NCI-H82 treated with DMSO at 0.1 percent for 48 hours (cell line): ENCODE measurements around the gene BTNL9.
"Not testable (repeated sequence)": the region's sequence is repeated elsewhere in the genome, so short reads cannot be mapped to it uniquely, and the experiment has no call there.

Experiments
- DNase-seq: peaks from one replicate; lab custom pipeline; 2025; ENCODE audit not compliant: unreplicated experiment; lab: John Stamatoyannopoulos, UW

The BTNL9 gene

GRCh38 chr5:181039931-181040630 lies at the start of gene BTNL9:
Gene BTNL9 (plus strand): TSS chr5:181040266. CDS start chr5:181045490, 5,224 bp downstream.
- DNase-seq: no peak

DNA sequence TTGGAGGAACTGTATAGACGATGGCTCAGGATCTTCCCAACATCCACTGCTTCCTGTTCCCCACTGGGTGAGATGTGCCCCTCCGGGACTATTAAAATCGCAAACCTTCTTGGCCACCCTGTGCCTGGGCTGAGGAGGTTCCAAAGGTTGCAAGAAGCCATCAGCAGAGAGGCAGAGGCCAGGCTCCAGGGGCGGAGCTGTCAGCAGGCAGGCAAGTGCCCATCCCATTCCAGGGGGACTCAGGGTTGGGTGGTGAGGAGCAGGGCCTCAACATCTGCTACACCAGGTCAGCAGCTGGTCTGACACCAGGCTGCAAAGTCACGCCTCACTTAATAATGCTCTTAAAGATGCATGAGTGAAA lies 49.2 kb upstream of the BTNL9 start:
- DNase-seq: no peak

DNA sequence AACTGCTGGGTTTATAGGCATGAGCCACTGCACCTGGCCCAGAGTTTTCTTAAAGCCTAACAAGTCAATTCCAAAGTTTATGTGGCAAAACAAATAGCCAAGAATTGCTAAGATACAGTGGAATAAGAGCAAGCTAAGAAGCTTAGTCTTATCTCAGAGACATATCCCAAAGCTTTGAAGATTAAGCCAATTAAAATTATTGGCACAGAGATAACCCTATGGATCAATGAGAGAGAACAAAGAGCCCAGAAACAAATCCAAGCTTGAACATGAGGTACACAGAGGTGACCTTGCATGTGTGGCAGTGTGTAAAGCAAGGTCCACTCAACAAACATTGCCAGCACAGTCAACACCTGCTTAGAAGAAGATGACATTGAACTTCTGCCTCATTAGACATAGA lies 38.1 kb upstream of the BTNL9 start:
- no peak for DNase-seq

DNA sequence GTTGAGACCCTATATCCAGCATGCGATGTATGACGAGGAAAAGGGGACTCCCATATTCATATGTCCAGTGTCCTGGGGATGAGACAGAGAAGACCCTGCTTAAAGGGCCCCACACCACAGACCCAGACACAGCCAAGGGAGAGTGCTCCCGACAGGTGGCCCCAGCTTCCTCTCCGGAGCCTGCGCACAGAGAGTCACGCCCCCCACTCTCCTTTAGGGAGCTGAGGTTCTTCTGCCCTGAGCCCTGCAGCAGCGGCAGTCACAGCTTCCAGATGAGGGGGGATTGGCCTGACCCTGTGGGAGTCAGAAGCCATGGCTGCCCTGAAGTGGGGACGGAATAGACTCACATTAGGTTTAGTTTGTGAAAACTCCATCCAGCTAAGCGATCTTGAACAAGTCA lies 34.3 kb upstream of the BTNL9 start:
- no peak for DNase-seq

DNA sequence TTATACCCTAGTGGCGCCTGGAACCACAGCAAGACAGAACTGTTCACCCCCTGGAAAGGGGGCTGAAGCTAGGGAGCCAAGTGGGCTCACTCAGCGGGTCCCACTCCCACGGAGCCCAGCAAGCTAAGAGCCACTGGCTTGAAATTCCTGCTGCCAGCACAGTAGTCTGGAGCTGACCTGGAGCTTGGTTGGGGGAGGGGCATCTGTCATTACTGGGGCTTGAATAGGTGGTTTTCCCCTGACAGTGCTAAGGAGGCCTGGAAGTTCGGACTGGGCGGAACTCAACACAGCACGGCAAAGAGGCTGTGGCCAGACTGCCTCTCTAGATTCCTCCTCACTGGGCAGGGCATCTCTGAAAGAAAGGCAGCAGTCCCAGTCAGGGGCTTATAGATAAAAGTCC lies 31.9 kb upstream of the BTNL9 start:
- no peak for DNase-seq

- not testable (repeated sequence) for DNase-seq
These were observed 30.0 kb upstream of the BTNL9 start for GRCh38 chr5:181010018-181010417.

GRCh38 chr5:181014654-181015053 lies 25.4 kb upstream of the BTNL9 start:
- DNase-seq: not testable (repeated sequence)

DNA sequence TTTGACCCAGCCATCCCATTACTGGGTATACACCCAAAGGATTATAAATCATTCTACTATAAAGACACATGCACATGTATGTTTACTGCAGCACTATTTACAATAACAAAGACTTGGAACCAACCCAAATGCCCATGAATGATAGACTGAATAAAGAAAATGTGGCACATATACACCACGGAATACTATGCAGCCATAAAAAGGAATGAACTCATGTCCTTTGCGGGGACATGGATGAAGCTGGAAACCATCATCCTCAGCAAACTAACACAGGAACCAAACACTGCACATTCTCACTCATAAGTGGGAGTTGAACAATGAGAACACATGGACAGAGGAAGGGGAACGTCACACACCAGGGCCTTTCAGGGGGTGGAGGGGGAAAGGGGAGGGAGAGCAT lies 22.6 kb upstream of the BTNL9 start:
- not testable (repeated sequence) for DNase-seq

DNA sequence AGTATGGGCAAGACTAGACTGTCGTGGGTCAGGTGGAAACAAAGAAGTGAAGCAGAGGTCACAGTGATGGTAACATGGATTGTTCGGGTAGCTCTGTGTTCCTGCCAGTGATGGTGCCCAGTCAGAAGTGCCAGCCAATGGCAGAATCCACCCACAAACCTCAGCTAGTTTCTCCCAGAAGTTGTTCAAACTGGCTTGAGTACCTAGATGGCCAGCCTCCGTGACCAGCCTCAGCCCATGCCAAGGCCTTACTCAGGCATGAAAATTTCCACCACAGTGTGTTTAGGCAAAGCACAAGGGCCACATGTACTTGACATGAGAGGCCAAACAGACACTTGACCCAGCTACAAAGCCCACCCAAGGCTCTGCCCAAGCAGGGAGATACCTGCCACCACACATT lies 19.4 kb upstream of the BTNL9 start:
- DNase-seq: no peak

DNA sequence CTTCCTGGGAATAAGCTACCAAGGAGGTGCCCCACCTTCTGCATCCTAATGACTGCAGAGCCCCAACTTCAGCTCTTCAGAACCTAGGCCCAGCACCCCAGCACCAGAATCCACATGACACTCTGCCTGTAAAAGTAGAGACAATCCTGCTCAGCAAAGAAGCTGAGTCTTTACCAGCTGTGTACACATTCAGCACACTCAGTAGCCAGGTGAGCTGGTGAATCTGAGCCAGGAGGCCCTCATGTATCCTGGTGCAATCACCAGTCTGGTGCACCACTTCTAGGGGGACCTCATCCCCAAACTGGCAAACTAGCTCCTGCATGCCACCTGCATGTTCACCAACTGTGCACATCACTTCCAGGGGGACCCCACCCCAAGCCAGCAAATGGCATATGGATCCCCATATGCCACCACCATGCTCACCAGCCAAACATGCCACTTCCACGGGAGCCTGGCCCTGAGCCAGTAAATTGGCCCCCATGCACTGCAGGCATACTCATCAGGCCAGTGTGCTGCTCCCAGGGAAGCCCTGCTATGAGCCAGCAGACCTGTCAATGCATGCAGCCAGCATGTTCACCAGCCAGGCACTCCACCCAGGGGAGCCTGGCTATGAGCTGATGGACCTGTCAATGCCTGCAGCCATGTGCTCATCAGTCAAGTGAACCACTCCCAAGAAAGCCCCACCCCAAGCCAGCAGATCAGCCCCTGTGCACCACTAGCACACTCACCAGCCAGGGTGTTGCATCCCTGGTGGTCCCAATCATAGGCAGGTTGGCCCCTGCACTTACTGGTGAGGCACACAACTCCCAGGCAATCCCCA lies 15.6 kb upstream of the BTNL9 start:
- no peak for DNase-seq

GRCh38 chr5:181027452-181028031 lies 12.5 kb upstream of the BTNL9 start:
- DNase-seq: no peak

DNA sequence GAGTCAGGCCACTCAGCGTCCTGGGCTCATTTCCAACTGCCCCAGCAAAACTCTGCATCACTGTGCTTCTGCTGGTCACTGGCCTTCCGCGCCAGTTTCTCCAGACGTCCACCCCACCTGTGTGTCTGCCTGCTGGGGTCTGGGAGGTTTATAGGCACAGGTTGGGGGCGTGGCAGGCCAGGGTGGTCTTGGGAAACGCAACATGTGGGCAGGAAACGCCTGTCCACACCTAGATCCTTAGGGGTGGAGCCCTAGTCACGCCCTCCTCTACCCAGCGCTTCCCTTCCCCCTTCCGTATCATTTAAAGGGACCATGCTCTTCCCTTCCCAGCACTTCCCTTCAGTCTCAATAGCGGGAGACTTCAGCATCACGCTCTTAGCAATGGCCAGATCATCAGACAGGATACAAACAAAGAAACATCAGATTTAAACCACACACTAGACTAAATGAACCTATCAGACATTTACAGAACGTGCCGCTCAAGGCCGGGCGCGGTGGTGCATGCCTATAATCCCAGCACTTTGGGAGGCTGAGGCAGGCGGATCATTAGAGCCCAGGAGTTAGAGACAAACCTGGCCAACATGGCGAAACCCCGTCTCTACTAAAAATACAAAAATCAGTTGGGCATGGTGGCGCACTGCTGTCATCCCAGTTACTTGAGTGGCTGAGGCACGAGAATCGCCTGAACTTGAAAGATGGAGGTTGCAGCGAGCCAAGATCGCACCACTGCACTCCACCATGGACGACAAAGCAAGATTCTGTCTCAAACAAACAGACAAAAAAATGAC lies 11.8 kb upstream of the BTNL9 start:
- no peak for DNase-seq

- DNase-seq: no peak
These were observed 8.3 kb upstream of the BTNL9 start for GRCh38 chr5:181031716-181032115.

- no peak for DNase-seq
These were observed 3.9 kb upstream of the BTNL9 start for GRCh38 chr5:181035991-181036815.

GRCh38 chr5:181036816-181037364 lies 3.2 kb upstream of the BTNL9 start:
- no peak for DNase-seq

GRCh38 chr5:181037365-181037861 lies 2.7 kb upstream of the BTNL9 start:
- DNase-seq: no peak

DNA sequence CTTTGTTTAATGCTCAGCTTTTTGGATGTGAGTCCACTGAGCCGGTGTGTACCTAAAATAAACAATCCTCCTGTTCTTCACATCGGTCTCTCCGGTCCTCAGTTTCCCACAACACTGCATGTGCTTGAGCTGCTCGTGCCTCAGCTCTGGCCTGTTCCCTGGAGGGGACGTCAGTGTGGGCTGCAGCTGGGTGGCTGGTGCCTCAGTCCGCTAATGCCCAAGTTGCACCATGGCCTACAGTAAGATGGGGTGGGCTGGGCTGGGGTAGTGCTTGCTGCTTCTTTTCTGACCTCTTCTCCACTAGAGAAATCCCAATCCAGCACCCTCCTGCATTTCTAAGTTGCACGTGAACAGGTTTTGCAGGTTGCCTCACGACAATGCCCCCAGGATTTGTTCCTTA lies 595 bp upstream of the BTNL9 start:
- DNase-seq: no peak

GRCh38 chr5:181040631-181040945 lies 522 bp downstream of the BTNL9 start:
- no peak for DNase-seq

DNA sequence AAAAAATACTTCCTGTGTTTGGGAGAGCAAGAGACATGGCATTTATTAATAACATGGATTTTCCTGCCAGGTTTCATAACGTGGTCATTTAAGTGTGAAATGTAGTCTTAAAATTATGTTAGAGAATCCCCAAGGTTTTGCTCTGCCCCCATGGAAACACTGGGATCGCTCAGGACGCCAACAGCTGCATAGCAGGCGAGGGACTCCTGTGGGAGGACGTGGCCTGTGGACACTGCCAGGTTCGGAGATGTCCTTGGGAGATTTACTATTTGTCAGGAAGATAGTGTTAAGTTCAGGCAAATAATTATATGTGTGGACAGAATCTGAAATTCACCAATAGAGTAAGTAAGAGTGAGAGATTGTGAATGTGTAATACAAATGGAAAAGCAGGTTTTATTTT lies 977 bp downstream of the BTNL9 start:
- DNase-seq: no peak

DNA sequence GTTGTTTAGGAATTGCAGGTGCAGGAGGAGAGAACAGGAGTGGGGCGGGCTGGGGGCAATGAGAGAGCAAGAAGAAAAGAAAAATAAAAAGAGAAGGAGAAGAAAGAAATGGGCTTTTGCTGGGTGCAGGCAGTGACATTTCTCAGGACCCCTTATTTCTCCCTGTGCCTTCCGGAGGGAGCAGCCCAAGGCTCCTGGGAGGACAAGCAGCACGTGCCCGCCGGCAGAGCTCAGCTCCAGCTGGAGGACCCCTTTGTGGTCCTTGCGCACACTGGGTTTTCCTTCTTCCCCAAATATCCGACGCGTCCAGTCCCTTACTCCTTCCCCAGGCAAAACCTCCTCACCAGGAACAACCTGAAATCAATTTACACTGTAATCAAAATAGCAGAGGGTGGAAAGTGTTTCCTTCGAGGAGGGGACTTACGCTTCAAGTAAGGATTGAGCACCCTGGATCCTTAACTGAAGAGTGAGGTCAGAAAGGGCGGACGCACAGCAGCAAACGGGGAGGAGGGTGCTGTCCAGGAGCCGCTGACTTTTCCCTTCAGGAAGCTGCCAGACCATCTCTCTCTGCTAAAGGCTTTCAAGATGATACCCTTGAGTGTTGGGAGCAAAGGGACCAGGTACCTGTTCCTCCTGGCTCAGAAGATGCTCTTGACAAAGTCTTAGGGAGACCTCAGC lies 2.1 kb downstream of the BTNL9 start:
- DNase-seq: no peak
